PC-9 (cell line): ENCODE results near the gene TBC1D2.

ENCODE experiments used
- EZH2 ChIP-seq: fragments of 200-600 bp; sonication (generic); IDR thresholded peaks from 2 replicates; pipeline ENCODE4 v1.8.0; 2017; ENCODE audit warnings: antibody characterized with exemption, low read depth
- TF ChIP-seq, protein P1 (sequence below): fragments of 200-600 bp; sonication (generic); conservative IDR thresholded peaks from 2 replicates; pipeline ENCODE4 v1.6.1; 2017; ENCODE audit warnings: mixed run types, antibody characterized with exemption, mild to moderate bottlenecking, moderate library complexity

DNA sequence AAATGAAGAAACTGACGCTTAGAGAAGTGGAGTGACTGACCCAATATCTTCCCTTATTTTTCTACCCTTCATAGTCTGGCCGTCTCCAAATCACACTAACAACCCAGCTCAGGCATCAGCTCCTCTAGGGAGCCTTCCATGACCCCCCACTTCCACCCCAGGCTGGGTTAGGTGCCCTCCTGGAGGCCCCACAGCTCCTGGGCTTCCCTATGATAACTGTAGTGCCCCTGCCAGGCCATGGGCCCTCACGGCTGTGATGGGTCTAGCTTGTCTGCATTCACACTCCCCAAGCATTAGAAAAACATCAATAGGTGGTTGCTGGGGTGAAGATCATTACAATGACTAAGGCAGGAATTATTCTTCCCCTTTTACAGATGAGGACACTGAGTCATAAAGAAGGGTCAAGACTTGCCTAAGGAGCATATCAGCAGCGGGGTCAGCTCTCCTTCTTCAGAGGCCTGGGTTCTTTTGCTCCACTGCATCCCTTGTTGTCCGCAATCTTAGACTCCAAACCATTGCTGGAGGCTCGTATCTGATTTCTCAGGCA, 70.4 kb downstream of the TBC1D2 start:
- TF ChIP-seq, protein P1, sequence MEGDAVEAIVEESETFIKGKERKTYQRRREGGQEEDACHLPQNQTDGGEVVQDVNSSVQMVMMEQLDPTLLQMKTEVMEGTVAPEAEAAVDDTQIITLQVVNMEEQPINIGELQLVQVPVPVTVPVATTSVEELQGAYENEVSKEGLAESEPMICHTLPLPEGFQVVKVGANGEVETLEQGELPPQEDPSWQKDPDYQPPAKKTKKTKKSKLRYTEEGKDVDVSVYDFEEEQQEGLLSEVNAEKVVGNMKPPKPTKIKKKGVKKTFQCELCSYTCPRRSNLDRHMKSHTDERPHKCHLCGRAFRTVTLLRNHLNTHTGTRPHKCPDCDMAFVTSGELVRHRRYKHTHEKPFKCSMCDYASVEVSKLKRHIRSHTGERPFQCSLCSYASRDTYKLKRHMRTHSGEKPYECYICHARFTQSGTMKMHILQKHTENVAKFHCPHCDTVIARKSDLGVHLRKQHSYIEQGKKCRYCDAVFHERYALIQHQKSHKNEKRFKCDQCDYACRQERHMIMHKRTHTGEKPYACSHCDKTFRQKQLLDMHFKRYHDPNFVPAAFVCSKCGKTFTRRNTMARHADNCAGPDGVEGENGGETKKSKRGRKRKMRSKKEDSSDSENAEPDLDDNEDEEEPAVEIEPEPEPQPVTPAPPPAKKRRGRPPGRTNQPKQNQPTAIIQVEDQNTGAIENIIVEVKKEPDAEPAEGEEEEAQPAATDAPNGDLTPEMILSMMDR = no peak
- TF ChIP-seq EZH2 = no peak
